Measurements from ENCODE around the gene POLR3H.

DNA sequence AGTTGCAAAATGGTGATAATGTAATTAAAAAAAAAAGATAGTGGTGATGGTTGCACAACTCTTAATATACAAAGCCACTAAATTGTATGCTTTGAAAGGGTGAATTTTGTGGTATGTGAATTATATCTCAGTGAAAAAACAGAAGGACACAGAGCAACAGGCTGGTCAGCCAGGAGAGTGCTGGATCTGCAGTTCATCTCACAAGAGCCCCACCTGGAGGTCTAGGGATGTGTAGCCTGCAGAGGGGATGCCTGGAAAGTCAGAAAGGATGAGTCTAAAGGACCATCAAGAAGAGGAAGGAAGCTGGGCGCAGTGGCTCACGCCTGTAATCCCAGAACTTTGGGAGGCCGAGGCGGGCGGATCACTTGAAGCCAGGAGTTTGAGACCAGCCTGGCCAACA lies 9.0 kb downstream of the POLR3H start:
- TF ChIP-seq, protein P1, sequence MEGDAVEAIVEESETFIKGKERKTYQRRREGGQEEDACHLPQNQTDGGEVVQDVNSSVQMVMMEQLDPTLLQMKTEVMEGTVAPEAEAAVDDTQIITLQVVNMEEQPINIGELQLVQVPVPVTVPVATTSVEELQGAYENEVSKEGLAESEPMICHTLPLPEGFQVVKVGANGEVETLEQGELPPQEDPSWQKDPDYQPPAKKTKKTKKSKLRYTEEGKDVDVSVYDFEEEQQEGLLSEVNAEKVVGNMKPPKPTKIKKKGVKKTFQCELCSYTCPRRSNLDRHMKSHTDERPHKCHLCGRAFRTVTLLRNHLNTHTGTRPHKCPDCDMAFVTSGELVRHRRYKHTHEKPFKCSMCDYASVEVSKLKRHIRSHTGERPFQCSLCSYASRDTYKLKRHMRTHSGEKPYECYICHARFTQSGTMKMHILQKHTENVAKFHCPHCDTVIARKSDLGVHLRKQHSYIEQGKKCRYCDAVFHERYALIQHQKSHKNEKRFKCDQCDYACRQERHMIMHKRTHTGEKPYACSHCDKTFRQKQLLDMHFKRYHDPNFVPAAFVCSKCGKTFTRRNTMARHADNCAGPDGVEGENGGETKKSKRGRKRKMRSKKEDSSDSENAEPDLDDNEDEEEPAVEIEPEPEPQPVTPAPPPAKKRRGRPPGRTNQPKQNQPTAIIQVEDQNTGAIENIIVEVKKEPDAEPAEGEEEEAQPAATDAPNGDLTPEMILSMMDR (IDR thresholded peaks at IDR 0.05), result peak in 1 of 3 experiments; percentile 9
- TF ChIP-seq POLR2AphosphoS5 (IDR thresholded peaks at IDR 0.05), result no peak
